HG02610 (cell line): ENCODE results near the gene PCDHGA7.
"Not testable (repeated sequence)": the region's sequence is repeated elsewhere in the genome, so short reads cannot be mapped to it uniquely, and the experiment has no call there.

ENCODE experiments used
- ATAC-seq: cut with Tn5 transposase; IDR thresholded peaks from one replicate; pipeline ENCODE4 v1.9.1; 2021; ENCODE audit warnings: mild to moderate bottlenecking, moderate library complexity; ENCODE audit not compliant: unreplicated experiment

Gene PCDHGA7

DNA sequence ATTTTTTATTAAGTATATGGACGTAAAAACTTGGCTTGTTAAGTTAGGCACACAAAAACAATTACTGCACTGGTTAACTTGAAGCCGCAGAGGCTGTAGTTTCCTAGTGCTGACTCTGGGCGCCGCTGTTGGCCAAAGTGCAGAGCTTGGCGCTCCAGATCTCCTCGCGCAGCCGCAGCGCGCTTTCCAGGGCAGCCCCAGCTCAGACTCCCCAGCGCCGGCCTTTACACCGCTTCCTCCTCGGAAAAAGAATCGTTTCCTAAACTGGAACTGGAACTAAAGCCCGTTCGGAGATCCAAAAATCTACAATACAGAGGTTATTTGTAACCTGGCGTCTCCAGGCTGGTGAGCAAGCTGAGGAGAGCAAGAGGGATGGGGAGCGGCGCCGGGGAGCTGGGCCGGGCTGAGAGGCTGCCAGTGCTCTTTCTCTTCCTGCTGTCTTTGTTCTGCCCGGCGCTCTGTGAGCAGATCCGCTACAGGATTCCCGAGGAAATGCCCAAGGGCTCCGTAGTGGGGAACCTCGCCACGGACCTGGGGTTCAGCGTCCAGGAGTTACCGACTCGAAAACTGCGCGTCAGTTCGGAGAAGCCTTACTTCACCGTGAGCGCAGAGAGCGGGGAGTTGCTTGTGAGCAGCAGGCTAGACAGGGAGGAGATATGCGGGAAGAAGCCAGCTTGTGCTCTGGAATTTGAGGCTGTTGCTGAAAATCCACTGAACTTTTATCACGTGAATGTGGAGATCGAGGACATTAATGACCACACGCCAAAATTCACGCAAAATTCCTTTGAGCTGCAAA lies 15.4 kb downstream of the PCDHGA7 start, which contains the start of gene PCDHGB5:
TSS of gene PCDHGB5 (plus strand) at position 192 of the 796 bp plus-strand sequence. CDS start at position 373, 181 bp downstream.
- ATAC-seq: peak; percentile 95

DNA sequence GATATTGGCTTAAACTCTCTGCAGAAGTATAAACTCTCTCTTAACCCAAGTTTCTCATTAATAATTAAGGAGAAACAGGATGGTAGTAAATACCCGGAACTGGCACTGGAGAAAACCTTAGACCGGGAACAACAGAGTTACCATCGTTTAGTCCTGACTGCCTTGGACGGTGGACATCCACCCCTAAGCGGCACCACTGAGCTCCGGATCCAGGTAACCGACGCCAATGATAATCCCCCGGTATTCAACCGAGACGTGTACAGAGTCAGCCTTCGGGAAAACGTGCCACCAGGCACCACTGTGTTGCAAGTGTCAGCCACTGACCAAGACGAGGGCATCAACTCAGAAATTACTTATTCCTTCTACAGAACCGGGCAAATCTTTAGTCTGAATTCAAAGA lies 16.1 kb downstream of the PCDHGA7 start:
- no peak for ATAC-seq

DNA sequence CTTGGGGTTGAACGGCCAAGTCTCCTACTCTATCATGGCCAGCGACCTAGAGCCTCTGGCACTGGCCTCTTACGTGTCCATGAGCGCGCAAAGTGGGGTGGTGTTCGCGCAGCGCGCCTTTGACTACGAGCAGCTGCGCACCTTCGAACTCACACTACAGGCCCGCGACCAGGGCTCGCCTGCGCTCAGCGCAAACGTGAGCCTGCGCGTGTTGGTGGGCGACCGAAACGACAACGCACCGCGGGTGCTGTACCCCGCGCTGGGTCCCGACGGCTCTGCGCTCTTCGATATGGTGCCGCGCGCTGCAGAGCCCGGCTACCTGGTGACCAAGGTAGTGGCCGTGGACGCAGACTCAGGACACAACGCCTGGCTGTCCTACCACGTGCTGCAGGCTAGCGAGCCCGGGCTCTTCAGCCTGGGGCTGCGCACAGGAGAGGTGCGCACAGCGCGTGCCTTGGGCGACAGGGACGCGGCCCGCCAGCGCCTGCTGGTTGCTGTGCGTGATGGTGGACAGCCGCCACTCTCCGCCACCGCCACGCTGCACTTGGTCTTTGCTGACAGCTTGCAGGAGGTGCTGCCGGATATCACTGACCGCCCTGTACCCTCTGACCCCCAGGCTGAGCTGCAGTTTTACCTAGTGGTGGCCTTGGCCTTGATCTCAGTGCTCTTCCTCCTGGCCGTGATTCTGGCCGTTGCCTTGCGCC lies 17.2 kb downstream of the PCDHGA7 start:
- ATAC-seq: no peak

DNA sequence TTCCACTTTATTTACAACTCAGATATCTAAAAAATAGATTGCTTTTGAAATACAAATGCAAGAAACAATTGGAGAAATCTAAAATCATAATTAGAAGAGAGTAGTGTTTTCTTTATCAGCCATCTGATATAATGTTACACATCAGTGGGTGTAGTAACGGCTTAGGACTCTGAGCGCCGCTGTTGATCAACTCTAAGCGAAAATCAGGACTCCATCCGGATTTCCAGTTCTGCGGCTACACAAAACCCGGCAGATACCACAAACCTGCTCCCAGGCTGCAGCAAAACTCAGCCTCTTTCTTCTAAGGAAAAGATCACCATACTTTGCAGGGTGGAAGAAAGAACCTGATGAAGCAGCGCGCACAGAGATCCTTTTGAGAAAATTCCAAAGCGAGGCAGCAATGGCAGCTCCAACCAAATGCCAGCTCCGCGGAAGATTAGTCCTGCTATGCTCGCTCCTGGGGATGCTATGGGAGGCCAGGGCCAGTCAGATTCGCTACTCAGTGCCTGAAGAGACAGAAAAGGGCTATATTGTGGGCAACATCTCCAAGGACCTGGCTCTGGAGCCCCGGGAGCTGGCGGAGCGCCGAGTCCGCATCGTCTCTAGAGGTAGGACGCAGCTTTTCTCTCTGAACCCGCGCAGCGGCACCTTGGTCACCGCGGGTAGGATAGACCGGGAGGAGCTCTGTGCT lies 20.2 kb downstream of the PCDHGA7 start, which contains the start of gene PCDHGA9:
TSS of gene PCDHGA9 (plus strand) at position 226 of the 691 bp plus-strand sequence. CDS start at position 401, 175 bp downstream.
- ATAC-seq: no peak

DNA sequence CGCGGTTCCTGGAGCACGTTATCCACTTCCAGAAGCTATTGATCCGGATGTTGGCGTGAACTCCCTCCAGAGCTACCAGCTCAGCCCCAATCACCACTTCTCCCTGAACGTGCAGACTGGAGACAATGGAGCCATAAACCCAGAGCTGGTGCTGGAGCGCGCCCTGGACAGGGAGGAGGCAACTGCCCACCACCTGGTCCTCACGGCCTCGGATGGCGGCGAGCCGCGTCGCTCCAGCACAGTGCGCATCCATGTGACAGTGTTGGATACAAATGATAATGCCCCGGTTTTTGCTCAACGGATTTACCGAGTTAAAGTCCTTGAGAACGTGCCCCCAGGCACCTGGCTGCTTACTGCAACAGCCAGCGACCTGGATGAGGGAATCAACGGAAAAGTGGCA lies 20.8 kb downstream of the PCDHGA7 start:
- no peak for ATAC-seq

DNA sequence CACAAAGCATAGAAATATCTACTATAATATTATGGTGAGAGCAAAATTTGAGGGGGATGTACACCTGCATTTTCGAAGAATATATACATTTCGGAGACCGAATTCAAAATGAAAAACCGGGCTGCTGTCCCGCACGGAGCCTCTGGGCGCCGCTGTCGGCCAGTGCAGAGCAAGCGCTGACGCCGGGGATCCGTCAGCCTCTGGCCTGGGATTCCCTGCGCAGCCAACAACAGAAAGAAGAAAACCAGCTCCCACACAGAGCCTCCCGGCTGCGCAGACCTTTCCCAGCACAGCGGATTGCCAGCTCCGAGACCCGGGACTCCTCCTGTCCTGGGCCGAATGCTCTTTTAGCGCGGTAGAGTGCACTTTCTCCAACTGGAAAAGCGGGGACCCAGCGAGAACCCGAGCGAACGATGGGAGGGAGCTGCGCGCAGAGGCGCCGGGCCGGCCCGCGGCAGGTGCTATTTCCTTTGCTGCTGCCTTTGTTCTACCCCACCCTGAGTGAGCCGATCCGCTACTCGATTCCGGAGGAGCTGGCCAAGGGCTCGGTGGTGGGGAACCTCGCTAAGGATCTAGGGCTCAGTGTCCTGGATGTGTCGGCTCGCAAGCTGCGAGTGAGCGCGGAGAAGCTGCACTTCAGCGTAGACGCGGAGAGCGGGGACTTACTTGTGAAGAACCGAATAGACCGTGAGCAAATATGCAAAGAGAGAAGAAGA lies 25.4 kb downstream of the PCDHGA7 start, which contains the start of gene PCDHGB6:
TSS of gene PCDHGB6 (plus strand) at position 232 of the 716 bp plus-strand sequence. CDS start at position 414, 182 bp downstream.
- ATAC-seq: not testable (repeated sequence)

DNA sequence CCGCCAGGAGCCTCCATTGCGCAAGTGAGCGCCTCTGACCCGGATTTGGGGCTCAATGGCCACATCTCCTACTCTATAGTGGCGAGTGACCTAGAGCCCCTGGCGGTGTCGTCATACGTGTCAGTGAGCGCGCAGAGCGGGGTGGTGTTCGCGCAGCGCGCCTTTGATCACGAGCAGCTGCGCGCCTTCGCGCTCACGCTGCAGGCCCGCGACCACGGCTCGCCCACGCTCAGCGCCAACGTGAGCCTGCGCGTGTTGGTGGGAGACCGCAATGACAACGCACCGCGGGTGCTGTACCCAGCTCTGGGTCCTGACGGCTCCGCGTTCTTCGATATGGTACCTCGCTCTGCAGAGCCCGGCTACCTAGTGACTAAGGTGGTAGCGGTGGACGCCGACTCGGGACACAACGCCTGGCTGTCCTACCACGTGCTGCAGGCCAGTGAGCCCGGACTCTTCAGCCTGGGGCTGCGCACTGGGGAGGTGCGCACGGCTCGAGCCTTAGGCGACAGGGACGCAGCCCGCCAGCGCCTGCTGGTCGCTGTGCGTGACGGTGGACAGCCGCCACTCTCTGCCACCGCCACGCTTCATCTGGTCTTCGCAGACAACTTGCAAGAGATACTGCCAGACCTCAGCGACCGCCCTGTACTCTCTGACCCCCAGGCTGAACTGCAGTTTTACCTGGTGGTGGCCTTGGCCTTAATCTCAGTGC lies 27.2 kb downstream of the PCDHGA7 start:
- ATAC-seq: no peak

DNA sequence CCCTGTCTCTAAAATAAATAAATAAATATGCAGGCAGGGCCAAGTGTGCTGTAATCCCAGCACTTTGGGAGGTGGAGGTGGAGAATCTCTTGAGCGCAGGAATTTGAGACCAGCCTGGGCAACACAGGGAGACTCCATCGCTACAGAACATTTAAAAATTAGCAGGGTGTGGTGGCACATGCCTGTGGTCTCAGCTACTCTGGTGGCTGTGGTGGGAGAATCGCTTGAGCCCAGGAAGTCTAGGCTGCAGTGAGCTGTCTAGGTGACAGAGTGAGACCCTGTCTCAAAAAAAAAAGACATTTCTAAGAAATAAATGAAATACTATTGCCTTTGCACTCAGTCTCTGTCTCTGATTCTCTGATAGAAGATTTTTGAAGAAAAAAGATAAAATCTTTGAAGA lies 29.0 kb downstream of the PCDHGA7 start:
- no peak for ATAC-seq

DNA sequence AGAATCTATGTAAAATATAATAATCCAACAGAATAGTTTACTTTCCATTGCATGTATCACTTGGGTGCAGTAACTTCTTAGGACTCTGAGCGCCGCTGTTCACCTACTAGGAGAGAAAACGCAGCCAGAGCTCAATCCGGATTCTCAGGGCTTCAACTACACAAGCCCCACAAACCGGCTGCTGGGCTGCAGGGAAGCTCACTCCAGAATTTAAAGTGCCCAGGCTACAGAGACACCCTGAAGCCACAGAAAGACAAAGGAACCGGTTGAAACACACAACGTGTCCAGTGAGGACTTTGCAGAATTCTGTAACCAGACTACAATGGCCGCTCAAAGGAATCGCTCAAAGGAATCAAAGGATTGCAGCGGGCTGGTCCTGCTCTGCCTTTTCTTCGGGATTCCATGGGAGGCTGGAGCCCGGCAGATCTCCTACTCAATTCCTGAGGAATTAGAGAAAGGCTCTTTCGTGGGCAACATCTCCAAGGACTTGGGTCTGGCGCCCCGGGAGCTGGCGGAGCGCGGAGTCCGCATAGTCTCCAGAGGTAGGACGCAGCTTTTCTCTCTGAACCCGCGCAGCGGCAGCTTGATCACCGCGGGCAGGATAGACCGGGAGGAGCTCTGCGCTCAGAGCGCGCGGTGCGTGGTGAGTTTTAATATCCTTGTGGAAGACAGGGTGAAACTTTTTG lies 30.5 kb downstream of the PCDHGA7 start, which contains the start of gene PCDHGA10:
TSS of gene PCDHGA10 (plus strand) at position 134 of the 686 bp plus-strand sequence. CDS start at position 323, 189 bp downstream.
- ATAC-seq: peak; percentile 51

DNA sequence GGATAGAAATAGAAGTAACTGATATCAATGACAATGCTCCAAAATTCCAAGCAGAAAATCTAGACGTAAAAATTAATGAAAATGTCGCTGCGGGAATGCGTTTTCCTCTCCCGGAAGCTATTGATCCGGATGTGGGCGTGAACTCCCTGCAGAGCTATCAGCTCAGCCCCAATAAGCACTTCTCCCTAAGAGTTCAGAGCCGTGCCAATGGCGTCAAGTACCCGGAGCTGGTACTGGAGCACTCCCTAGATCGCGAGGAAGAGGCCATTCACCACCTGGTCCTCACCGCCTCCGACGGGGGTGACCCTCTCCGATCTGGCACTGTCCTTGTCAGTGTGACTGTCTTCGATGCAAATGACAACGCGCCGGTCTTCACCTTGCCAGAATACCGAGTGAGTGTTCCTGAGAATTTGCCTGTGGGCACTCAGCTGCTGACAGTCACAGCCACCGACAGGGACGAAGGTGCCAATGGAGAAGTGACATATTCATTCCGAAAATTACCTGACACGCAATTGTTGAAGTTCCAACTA lies 31.1 kb downstream of the PCDHGA7 start:
- ATAC-seq: no peak

DNA sequence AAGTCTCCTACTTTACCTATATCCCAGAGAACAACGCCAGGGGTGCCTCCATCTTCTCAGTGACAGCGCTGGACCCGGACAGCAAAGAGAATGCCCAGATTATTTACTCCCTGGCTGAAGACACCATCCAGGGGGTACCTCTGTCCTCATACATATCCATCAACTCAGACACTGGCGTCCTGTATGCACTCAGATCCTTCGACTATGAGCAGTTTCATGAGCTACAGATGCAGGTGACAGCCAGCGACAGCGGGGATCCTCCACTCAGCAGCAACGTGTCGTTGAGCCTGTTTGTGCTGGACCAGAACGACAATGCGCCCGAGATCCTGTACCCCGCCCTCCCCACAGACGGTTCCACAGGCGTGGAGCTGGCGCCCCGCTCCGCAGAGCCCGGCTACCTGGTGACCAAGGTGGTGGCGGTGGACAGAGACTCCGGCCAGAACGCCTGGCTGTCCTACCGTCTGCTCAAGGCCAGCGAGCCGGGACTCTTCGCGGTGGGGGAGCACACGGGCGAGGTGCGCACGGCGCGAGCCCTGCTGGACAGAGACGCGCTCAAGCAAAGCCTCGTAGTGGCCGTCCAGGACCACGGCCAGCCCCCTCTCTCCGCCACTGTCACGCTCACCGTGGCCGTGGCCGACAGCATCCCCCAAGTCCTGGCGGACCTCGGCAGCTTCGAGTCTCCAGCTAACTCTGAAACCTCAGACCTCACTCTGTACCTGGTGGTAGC lies 32.2 kb downstream of the PCDHGA7 start:
- not testable (repeated sequence) for ATAC-seq

DNA sequence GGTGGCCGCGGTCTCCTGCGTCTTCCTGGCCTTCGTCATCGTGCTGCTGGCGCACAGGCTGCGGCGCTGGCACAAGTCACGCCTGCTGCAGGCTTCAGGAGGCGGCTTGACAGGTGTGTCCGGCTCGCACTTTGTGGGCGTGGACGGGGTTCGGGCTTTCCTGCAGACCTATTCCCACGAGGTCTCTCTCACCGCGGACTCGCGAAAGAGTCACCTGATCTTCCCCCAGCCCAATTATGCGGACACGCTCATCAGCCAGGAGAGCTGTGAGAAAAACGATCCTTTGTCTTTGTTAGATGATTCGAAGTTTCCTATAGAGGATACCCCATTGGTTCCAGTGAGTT lies 32.7 kb downstream of the PCDHGA7 start:
- ATAC-seq: not testable (repeated sequence)

DNA sequence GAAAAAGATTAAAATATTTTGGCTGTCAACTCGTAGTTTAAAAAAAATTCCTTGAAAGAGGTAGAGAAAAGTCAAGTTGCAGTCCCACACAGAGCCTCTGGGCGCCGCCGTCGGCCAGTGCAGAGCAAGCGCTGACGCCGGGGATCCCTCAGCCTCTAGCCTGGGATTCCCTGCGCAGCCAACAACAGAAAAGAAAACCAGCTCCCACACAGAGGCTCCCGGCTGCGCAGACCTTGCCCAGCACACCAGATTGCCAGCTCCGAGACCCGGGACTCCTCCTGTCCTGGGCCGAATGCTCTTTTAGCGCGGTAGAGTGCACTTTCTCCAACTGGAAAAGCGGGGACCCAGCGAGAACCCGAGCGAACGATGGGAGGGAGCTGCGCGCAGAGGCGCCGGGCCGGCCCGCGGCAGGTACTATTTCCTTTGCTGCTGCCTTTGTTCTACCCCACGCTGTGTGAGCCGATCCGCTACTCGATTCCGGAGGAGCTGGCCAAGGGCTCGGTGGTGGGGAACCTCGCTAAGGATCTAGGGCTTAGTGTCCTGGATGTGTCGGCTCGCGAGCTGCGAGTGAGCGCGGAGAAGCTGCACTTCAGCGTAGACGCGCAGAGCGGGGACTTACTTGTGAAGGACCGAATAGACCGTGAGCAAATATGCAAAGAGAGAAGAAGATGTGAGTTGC lies 35.1 kb downstream of the PCDHGA7 start, which contains the start of gene PCDHGB7:
TSS of gene PCDHGB7 (plus strand) at position 184 of the 679 bp plus-strand sequence. CDS start at position 367, 183 bp downstream.
- ATAC-seq: peak; percentile 91

DNA sequence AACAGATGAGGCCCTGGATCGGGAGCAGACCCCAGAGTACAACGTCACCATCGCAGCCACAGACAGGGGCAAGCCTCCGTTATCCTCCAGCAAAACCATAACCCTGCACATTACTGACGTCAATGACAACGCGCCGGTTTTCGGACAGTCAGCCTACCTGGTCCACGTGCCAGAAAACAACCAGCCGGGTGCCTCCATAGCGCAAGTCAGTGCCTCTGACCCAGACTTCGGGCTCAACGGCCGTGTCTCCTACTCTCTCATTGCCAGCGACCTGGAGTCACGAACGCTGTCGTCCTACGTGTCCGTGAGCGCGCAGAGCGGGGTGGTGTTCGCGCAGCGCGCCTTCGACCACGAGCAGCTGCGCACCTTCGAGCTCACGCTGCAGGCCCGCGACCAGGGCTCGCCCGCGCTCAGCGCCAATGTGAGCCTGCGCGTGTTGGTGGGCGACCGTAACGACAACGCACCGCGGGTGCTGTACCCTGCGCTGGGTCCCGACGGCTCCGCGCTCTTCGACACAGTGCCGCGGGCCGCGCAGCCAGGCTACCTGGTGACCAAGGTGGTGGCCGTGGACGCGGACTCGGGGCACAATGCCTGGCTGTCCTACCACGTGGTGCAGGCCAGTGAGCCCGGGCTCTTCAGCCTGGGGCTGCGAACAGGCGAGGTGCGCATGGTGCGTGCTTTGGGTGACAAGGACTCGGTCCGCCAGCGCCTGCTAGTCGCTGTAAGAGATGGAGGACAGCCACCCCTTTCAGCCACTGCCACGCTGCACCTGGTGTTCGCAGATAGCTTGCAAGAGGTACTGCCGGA lies 36.7 kb downstream of the PCDHGA7 start:
- no peak for ATAC-seq

DNA sequence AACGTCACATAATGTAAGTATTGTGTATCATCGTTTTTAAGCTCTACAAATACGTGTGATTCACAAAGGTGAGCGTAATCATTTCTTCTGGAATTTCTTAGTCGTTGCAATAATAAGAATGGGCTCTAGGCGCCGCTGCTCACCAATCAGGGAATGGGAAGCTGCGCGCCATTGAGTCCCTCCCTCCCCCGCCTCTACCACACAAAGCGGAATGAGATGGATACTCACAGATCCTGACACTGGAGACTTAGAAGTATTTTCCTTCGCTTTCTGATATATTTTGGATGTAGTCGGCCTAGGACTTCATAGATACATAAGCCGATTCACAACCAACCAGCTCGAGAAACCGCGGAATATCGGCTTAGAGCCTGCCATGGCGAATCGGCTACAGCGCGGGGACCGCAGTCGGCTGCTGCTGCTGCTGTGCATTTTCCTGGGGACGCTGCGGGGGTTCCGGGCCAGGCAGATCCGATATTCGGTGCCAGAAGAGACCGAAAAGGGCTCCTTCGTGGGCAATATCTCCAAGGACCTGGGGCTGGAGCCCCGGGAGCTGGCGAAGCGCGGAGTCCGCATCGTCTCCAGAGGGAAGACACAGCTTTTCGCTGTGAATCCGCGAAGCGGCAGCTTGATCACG lies 38.4 kb downstream of the PCDHGA7 start, which contains the start of gene PCDHGA11:
TSS of gene PCDHGA11 (plus strand) at position 197 of the 634 bp plus-strand sequence. CDS start at position 374, 177 bp downstream.
- peak; percentile 51 for ATAC-seq

DNA sequence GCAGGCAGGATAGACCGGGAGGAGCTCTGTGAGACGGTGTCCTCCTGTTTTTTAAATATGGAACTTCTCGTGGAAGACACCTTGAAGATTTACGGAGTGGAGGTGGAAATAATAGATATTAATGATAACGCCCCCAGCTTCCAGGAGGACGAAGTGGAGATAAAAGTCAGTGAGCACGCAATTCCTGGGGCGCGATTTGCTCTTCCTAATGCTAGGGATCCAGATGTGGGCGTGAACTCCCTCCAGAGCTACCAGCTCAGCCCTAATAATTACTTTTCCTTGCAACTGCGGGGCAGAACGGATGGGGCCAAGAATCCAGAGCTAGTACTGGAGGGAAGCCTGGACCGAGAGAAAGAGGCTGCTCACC lies 38.9 kb downstream of the PCDHGA7 start:
- no peak for ATAC-seq
